IgD-negative memory B cell (primary cell): ENCODE measurements around the gene KCNK15. TPM values are rescaled to one million over a fixed set of nuclear protein-coding genes. Genes with fewer than 3 reads are reported as not detected.
A peak's percentile ranks its signal among the peaks of the same experiment; 100 is the strongest.

Source experiments
- H3K27ac Mint-ChIP-seq, 3 donors: one replicate each; pipeline ENCODE4 v1.8.0; 2020 to 2022; ENCODE audit warnings: mild to moderate bottlenecking in 3 of 3, mixed read lengths in 3 of 3, moderate library complexity in 1 of 3
- H3K27me3 Mint-ChIP-seq: one replicate; pipeline ENCODE4 v1.8.0; 2021; ENCODE audit warnings: mixed read lengths
- H3K36me3 Mint-ChIP-seq: one replicate; pipeline ENCODE4 v1.8.0; 2020; ENCODE audit warnings: mild to moderate bottlenecking, mixed read lengths
- H3K4me1 Mint-ChIP-seq, 3 donors: one replicate each; pipeline ENCODE4 v1.8.0; 2020 to 2022; ENCODE audit warnings: mixed read lengths in 3 of 3, mild to moderate bottlenecking in 1 of 3
- H3K4me3 Mint-ChIP-seq, 4 donors: one replicate each; pipeline ENCODE4 v1.8.0; 2020 to 2022; ENCODE audit warnings: mild to moderate bottlenecking in 4 of 4, mixed read lengths in 4 of 4, moderate library complexity in 3 of 4
- H3K9me3 Mint-ChIP-seq, 3 donors: one replicate each; pipeline ENCODE4 v1.8.0; 2020 to 2021; ENCODE audit warnings: mixed read lengths in 3 of 3, mild to moderate bottlenecking in 1 of 3
- polyA plus RNA-seq: library from polyadenylated mRNA; unstranded; fragments of 300-500 nt; fragmentation: Illumina TruSeq; gene quantifications from one replicate; pipeline ENCODE4 v1.2.3, GENCODE V29; 2021

The KCNK15 gene
- polyA plus RNA-seq, 1 donor from 2014 or later, result not detected

GRCh38 chr20:44737116-44737515, 8.5 kb upstream of the KCNK15 start:
- Mint-ChIP-seq H3K27me3 (peaks cover 3% of the 10 kb centered on the region), H3K9me3 (peaks cover 0 to 2% (median 2%) of the 10 kb centered on the region in 3 donors), H3K4me3 (peak overlapping the region in 1 of 4 donors; percentile 7), H3K27ac (no peak overlapping the region), H3K36me3 (peaks cover 4% of the 10 kb centered on the region), H3K4me1 (peaks cover 4 to 11% (median 9%) of the 10 kb centered on the region in 3 donors)

GRCh38 chr20:44738813-44739477, 6.7 kb upstream of the KCNK15 start:
- peak overlapping the region in 1 of 3 donors; percentile 20 for H3K27ac Mint-ChIP-seq
- peaks cover 0 to 2% (median 2%) of the 10 kb centered on the region in 3 donors for H3K9me3 Mint-ChIP-seq

GRCh38 chr20:44739942-44740341, 5.7 kb upstream of the KCNK15 start:
- peaks cover 7% of the 10 kb centered on the region for H3K27me3 Mint-ChIP-seq
- peaks cover 4 to 11% (median 9%) of the 10 kb centered on the region in 3 donors for H3K4me1 Mint-ChIP-seq
- H3K27ac Mint-ChIP-seq, result no peak overlapping the region
- H3K4me3 Mint-ChIP-seq, result peak overlapping the region in 1 of 4 donors; percentile 13
- H3K9me3 Mint-ChIP-seq, result peaks cover 0 to 2% (median 2%) of the 10 kb centered on the region in 3 donors
- peaks cover 6% of the 10 kb centered on the region for H3K36me3 Mint-ChIP-seq

More at GRCh38 chr20:44738813-44739477, 6.7 kb upstream of the KCNK15 start:
- peaks cover 4 to 11% (median 9%) of the 10 kb centered on the region in 3 donors for H3K4me1 Mint-ChIP-seq
- H3K27me3 Mint-ChIP-seq, result peaks cover 4% of the 10 kb centered on the region
- H3K4me3 Mint-ChIP-seq, result peak overlapping the region in 1 of 4 donors; percentile 44
- H3K36me3 Mint-ChIP-seq, result peaks cover 6% of the 10 kb centered on the region

GRCh38 chr20:44742304-44743079, 3.2 kb upstream of the KCNK15 start:
- Mint-ChIP-seq H3K27ac (peak overlapping the region in 1 of 3 donors; percentile 29), H3K4me3 (no peak overlapping the region), H3K36me3 (peaks cover 2% of the 10 kb centered on the region)

GRCh38 chr20:44743080-44743701, 2.5 kb upstream of the KCNK15 start:
- H3K9me3 Mint-ChIP-seq, result no peaks in the 10 kb centered on the region
- peaks cover 0 to 12% (median 9%) of the 10 kb centered on the region in 3 donors for H3K4me1 Mint-ChIP-seq
- H3K27ac Mint-ChIP-seq, result no peak overlapping the region
- peaks cover 2% of the 10 kb centered on the region for H3K36me3 Mint-ChIP-seq
- peaks cover 26% of the 10 kb centered on the region for H3K27me3 Mint-ChIP-seq
- no peak overlapping the region for H3K4me3 Mint-ChIP-seq

More at GRCh38 chr20:44742304-44743079, 3.2 kb upstream of the KCNK15 start:
- no peaks in the 10 kb centered on the region for H3K9me3 Mint-ChIP-seq
- H3K4me1 Mint-ChIP-seq, result peaks cover 0 to 12% (median 8%) of the 10 kb centered on the region in 3 donors
- H3K27me3 Mint-ChIP-seq, result peaks cover 26% of the 10 kb centered on the region

GRCh38 chr20:44743916-44744655, 1.6 kb upstream of the KCNK15 start:
- Mint-ChIP-seq H3K27ac (peak overlapping the region in 1 of 3 donors; percentile 41), H3K27me3 (peaks cover 28% of the 10 kb centered on the region), H3K36me3 (peaks cover 2% of the 10 kb centered on the region), H3K4me3 (peak overlapping the region in 2 of 4 donors; percentile 12 to 19), H3K4me1 (peaks cover 0 to 7% (median 5%) of the 10 kb centered on the region in 3 donors), H3K9me3 (no peaks in the 10 kb centered on the region)

GRCh38 chr20:44745122-44745597, 505 bp upstream of the KCNK15 start:
- peaks cover 2% of the 10 kb centered on the region for H3K36me3 Mint-ChIP-seq
- H3K27me3 Mint-ChIP-seq, result peaks cover 31% of the 10 kb centered on the region
- peak overlapping the region in 3 of 4 donors; percentile 25 to 63 (median 45) for H3K4me3 Mint-ChIP-seq
- H3K4me1 Mint-ChIP-seq, result peaks cover 0 to 7% (median 5%) of the 10 kb centered on the region in 3 donors
- H3K9me3 Mint-ChIP-seq, result no peaks in the 10 kb centered on the region
- H3K27ac Mint-ChIP-seq, result no peak overlapping the region

- Mint-ChIP-seq H3K36me3 (peaks cover 2% of the 10 kb centered on the region), H3K4me3 (peak overlapping the region; percentile 18 to 88 (median 67)), H3K9me3 (no peaks in the 10 kb centered on the region), H3K4me1 (peaks cover 0 to 7% (median 5%) of the 10 kb centered on the region in 3 donors), H3K27me3 (peaks cover 32% of the 10 kb centered on the region), H3K27ac (no peak overlapping the region)
Observed at GRCh38 chr20:44746367-44747165, 901 bp downstream of the KCNK15 start.

GRCh38 chr20:44747166-44748004, 1.7 kb downstream of the KCNK15 start:
- Mint-ChIP-seq H3K9me3 (no peaks in the 10 kb centered on the region), H3K27ac (peak overlapping the region in 2 of 3 donors; percentile 13 to 17), H3K27me3 (peaks cover 31% of the 10 kb centered on the region), H3K36me3 (peaks cover 2% of the 10 kb centered on the region), H3K4me1 (peaks cover 0 to 7% (median 5%) of the 10 kb centered on the region in 3 donors), H3K4me3 (peak overlapping the region in 3 of 4 donors; percentile 15 to 82 (median 53))

GRCh38 chr20:44748005-44748370, 2.3 kb downstream of the KCNK15 start:
- peaks cover 2% of the 10 kb centered on the region for H3K36me3 Mint-ChIP-seq
- H3K27me3 Mint-ChIP-seq, result peaks cover 32% of the 10 kb centered on the region
- peaks cover 0 to 7% (median 5%) of the 10 kb centered on the region in 3 donors for H3K4me1 Mint-ChIP-seq
- no peaks in the 10 kb centered on the region for H3K9me3 Mint-ChIP-seq
- H3K27ac Mint-ChIP-seq, result no peak overlapping the region
- H3K4me3 Mint-ChIP-seq, result no peak overlapping the region

GRCh38 chr20:44750081-44750805, 4.6 kb downstream of the KCNK15 start:
- Mint-ChIP-seq H3K9me3 (no peaks in the 10 kb centered on the region), H3K36me3 (no peaks in the 10 kb centered on the region), H3K4me1 (peaks cover 0 to 5% (median 4%) of the 10 kb centered on the region in 3 donors), H3K4me3 (no peak overlapping the region), H3K27ac (no peak overlapping the region), H3K27me3 (peaks cover 25% of the 10 kb centered on the region)

- peaks cover 2% of the 10 kb centered on the region for H3K36me3 Mint-ChIP-seq
- H3K27me3 Mint-ChIP-seq, result peaks cover 11% of the 10 kb centered on the region
- no peak overlapping the region for H3K4me3 Mint-ChIP-seq
- H3K27ac Mint-ChIP-seq, result no peak overlapping the region
- H3K9me3 Mint-ChIP-seq, result peaks cover 0 to 2% (median 0%) of the 10 kb centered on the region in 3 donors
- peaks cover 0 to 3% (median 2%) of the 10 kb centered on the region in 3 donors for H3K4me1 Mint-ChIP-seq
Observed at GRCh38 chr20:44752099-44752931, 6.7 kb downstream of the KCNK15 start.
